ENCODE measurements around the gene CLTCL1.

Gene CLTCL1

GRCh38 chr22:19178657-19179496, 112.6 kb downstream of the CLTCL1 start, which contains the start of gene SLC25A1:
TSS of gene SLC25A1 (minus strand) at chr22:19178736. CDS start at chr22:19178673, 63 bp downstream.
- peak within 1 kb of the TSS; percentile 95 for H3K27ac ChIP-seq
- no peak for TF ChIP-seq CTCF (conservative IDR thresholded peaks at IDR 0.05)

DNA sequence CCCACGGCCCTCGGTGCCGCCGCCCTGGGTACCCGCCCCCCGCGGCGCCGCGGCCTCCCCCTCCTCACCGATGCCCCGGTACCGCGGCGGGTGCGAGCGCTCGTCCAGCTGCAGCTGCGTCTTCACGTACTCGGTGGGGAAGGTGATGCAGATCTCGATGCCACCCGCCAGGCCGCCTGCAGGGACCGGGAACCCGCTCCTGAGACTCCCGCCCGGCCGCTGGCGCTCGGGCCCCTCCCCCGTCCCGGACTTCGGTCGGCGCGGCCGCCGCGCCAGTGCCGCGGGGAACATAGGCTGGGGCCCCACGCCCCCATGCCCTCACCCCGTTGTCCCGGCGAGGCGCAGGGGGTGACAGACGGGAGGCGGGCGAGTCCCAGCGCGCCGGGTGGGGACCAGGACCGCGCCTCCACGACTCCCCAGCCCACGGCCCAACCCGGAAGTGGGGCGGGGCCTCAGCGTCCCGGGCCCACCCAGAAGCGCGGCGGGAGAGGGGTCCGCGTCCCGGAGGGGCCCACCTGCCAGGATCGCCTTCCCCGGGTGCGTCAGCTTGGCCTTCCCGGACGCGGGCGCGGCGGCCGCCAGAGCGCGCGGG, 113.4 kb downstream of the CLTCL1 start:
- peak overlapping the region; percentile 95 for H3K27ac ChIP-seq
- no peak for TF ChIP-seq CTCF (conservative IDR thresholded peaks at IDR 0.05)

DNA sequence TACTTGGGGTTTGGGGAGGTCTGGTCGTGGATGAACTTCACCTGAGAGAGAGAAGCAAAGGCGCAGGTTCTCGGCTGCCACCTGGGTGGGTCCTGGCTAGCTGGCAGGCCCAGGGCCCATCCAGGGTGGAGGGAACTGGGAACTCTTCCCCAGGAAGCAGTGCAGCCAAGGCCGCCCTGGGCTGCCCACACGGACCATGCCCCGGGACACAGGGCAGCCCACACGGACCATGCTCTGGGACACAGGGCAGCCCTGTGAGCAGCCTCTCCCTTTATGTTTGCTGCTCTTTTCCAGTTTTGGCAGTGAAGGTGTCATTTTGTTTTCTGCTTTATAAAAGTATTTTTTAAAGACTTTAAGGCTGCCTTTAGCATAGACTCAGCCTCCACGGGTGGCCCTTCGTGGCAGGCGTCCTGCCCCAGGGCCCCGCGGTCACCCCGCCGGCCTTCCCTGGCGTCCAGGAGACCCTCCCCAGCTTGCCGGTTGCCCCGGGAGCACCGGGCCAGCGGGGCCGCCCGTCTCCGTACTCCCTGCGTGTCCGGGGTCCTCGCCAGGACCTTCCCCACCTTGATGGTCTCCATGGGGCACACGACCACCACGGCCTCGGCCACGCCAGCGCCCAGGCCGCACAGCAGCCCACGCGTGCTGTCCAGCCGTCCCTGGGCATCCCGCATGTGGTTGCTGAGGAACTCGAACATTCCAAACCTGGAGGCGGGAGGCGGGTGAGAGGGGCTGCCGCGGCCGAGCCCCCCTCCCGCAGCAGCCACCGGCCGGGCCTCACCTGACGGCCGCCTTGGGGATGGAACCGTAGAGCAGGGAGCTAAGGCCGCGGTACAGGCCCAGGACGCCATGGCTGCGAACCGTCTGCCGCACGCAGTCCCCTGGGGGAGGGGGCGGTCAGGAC, 114.1 kb downstream of the CLTCL1 start:
- TF ChIP-seq CTCF (conservative IDR thresholded peaks at IDR 0.05): no peak
- H3K27ac ChIP-seq: peak overlapping the region; percentile 95

- H3K27ac ChIP-seq: peak overlapping the region; percentile 95
Observed at GRCh38 chr22:19176732-19177131, 114.8 kb downstream of the CLTCL1 start.

DNA sequence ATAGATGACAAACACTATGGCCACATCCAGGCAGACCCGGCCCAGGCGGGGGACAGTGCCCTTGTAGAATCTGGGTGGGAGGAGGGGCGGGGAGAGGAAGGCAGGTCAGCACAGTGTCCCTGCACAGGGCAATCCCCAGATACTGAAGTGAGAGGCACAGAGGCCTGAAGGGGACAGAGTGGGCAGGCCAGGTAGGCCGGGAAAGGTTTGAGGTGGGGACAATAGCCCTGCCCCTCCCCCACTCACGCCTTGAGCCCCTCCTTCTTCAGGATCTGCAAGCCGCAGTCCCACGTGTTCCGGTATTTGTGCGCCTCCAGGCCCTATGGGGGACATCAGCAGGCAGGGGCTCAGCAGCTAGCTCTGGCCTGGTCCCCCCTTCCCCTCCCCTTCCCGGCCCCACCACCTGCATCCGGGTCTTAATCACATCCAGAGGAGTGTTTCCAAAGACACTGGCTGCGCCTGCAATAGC, 115.3 kb downstream of the CLTCL1 start:
- TF ChIP-seq CTCF (conservative IDR thresholded peaks at IDR 0.05): no peak
- peak overlapping the region; percentile 95 for H3K27ac ChIP-seq

More at GRCh38 chr22:19176732-19177131, 114.8 kb downstream of the CLTCL1 start:
- TF ChIP-seq CTCF (conservative IDR thresholded peaks at IDR 0.05): no peak

DNA sequence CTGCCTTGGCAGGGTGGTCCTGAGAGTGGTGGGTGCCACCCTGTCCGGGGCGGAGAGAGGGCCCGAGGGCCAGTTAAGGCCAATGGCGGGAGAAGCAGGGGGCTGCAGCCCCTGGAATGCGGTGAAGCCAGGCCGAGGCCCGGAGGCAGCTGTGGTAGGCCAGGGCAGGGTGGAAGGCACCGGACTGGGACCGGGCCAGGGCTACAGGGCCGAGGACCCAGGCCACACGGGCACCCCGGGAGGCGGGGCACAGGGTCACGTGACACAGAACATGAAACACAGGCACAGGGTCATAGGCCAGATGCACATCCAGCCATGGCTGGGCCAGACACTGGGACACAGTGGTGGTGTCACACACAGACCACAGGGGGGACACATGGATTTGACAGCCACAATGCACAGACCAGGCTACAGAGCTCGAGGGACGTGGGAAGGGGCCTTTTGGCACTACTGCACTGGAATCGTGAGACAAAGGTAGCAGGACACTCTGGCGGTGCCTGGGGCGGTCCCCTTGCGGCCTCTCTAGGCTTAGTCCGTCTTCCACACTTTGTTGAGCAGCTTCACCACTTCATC, 115.8 kb downstream of the CLTCL1 start:
- TF ChIP-seq CTCF (conservative IDR thresholded peaks at IDR 0.05): no peak
- H3K27ac ChIP-seq: 0 out of 2 replicates have a peak overlapping the region, but pooled peaks have one; percentile 95
